GM20000 (cell line): ENCODE measurements around the gene TPH2.

Experiments
- DNase-seq: peaks from one replicate; pipeline ENCODE4 v3.0.0; 2012; ENCODE audit warnings: low spot score
- TF ChIP-seq, protein P1 (sequence below): IDR thresholded peaks from 2 replicates; pipeline ENCODE4 v1.5.1; 2012; ENCODE audit warnings: mild to moderate bottlenecking, control low read depth; ENCODE audit errors: extremely low read depth, missing control alignments

TPH2 gene

DNA sequence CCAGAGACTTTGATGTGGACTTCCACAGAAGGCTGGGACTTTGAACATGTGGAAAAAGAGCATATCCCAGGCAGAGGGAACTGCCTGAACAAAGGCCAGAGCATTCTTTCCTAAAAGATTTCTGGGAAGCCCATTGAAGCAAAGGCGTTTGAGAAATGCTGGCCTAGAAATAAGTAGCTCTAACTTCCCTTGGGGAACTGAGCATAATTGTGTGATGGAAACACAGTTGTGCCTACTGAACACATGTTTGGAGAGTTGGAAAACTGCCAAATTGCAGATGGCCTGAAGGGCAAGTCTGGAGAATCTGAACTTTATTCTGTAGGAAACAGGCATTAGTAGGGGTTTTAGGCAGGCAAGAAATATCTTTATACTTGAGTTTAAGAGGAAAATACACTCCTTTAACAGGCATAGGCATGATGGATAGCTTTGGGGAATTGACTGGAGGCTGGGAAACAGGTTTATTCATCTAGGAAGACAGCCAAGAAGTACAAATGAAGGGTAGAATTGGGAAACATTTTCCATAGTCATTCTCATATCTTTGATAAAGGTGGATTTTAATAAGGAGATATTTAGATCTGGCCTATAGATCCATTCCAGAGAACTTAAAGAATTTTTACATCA is 134.1 kb downstream of the TPH2 start:
- TF ChIP-seq, protein P1, sequence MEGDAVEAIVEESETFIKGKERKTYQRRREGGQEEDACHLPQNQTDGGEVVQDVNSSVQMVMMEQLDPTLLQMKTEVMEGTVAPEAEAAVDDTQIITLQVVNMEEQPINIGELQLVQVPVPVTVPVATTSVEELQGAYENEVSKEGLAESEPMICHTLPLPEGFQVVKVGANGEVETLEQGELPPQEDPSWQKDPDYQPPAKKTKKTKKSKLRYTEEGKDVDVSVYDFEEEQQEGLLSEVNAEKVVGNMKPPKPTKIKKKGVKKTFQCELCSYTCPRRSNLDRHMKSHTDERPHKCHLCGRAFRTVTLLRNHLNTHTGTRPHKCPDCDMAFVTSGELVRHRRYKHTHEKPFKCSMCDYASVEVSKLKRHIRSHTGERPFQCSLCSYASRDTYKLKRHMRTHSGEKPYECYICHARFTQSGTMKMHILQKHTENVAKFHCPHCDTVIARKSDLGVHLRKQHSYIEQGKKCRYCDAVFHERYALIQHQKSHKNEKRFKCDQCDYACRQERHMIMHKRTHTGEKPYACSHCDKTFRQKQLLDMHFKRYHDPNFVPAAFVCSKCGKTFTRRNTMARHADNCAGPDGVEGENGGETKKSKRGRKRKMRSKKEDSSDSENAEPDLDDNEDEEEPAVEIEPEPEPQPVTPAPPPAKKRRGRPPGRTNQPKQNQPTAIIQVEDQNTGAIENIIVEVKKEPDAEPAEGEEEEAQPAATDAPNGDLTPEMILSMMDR: no peak
- no peak for DNase-seq

DNA sequence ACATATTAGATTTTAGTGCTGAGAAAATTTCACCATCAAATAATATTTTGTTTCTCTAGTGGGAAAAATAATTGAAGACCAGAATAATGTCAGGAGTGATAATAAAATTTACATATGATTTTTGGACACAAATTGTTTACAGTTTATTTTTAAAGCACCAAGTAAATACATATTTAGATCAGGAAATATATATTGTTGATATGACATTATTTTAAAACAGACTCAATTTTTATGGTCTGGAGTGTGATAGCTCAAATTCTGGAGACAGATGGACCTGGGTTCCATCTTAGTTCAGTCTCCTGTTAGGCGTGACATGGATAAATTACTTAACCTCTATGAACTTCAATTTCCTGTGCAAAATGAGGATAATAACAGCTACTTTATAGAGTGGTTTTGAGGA is 135.4 kb downstream of the TPH2 start:
- TF ChIP-seq, protein P1: no peak
- DNase-seq: no peak

DNA sequence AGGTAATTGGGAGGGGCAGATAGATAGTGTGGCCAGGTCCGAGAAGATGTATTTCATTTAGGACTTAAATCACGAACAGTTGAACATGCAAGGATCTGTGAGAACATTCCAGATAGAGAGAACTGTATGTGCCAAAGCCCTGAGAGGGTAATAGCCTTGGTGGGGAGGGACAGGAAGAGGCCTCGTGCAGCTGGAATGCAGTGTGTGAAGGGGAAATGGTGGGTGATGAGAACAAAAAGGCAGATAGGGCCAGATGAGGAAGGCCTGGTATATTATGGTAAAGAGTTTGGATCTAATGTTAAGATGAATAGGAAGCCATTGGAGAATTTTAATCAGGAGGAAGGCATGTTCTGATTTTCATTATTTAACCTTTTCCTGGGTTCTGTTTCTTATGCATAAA is 136.3 kb downstream of the TPH2 start:
- TF ChIP-seq, protein P1: no peak
- DNase-seq: no peak

DNA sequence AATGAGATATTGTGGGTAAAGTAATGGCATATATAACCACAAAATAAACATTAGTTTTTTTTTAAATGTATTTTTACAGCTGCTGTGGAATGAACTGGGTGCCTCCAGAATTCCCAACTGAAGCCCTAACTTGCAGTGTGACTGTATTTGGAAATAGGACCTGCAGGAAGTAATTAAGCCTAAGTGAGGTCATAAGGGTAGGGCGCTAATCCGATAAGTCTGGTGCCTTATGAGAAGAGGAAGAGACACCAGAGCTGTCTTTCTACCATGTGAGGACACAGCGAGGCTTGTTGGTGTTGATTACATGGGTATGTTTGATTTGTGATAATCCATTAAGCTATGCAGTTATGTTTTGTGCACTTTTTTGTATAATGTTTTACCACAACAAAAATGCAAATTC is 136.8 kb downstream of the TPH2 start:
- no peak for DNase-seq
- TF ChIP-seq, protein P1: no peak

DNA sequence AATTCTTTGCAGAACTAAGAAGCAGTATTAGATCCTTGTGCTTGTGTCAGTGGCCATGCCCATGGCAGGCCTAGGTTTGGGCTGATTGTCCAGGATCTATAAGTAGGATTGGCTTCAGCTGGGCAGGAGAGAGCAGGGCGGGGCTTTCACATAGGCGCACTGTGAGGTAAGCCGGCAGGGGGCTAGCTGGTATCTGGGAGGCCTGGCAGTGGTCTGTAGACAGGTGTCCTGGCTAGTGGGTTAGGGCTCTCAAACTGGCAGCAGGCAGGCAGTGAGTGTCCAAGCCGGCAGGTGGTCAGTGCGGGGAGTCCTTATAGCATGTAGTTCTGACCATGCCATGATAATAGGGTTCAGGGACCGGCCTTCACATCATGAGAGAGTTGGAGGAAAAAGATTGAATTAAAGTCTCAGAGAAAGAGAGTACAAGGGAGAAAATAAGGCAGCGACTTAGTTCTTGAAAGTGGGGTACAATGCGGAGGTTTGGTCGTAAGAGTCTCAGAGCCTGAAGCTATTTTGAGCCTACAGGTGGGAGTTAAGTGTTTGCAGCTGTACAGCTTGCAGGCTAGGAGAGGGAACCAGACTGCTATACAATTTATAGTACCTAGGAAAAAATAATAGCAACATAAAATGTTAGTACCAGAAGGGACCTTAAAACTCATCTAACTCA is 137.4 kb downstream of the TPH2 start:
- DNase-seq: no peak
- TF ChIP-seq, protein P1: no peak

DNA sequence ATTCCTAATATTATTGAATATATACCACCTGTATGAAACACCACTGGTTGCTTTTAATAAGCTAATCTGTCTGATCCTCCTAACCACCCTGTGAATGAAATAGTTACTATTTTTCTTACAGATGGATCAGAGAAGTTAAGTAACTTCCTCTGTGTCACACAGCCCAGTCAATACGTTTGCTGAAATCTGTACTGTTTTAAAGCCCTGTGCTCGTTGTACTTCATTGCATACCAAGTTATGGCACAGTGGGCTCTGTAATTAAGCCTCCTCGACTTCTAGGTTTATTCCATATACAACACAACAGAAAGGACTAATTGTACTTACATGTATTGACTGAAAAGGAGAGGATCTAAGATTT is 137.9 kb downstream of the TPH2 start:
- DNase-seq: no peak
- TF ChIP-seq, protein P1: no peak

DNA sequence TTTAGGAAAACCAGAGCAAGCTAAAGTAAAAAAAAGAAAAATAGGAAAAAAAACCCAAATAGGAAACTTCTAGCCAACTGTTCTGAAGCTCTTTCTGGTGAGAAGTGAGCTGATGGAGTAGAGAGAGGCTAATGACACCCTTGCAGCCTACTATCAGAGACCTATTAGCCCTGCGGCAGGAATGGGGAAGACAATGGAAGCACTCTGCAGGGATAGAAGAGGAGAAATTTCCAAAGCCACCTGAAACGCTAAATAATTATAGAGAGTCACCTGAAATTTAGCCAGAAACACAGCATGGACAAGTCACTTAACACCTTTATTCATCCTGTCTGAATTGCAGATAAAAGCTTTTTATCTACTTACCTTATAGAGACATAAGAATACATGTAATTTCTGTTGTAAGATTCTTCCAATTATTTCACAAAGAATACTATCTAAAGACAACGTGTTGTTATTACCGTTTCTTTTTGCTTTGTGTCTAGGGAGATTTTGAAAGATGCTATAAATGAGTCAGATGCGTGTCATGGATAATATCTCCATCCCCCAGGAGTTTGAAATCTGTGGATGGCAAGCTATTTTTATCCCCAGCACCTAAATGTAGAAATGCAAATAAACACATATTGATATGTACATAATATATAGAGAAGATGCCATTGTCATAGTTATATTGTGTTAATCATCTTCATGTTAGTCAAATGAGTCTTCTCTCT is 138.6 kb downstream of the TPH2 start:
- TF ChIP-seq, protein P1: no peak
- no peak for DNase-seq
